Stomach smooth muscle (tissue), 2 donors: ENCODE data around the gene IQCK.

Experiments used
- H3K27ac ChIP-seq: one replicate; pipeline ENCODE4 v1.7.0; 2013; ENCODE audit warnings: mild to moderate bottlenecking, low read length, inconsistent platforms
- H3K27me3 ChIP-seq, 2 donors: one replicate each; pipeline ENCODE4 v1.7.0; 2013; ENCODE audit warnings: low read length in 2 of 2; ENCODE audit not compliant: insufficient read depth in 2 of 2, control insufficient read depth in 1 of 2
- H3K36me3 ChIP-seq, 2 donors: one replicate each; pipeline ENCODE4 v1.7.0; 2013; ENCODE audit warnings: low read length in 2 of 2; ENCODE audit not compliant: control insufficient read depth in 2 of 2, insufficient read depth in 2 of 2
- H3K4me1 ChIP-seq: one replicate; pipeline ENCODE4 v1.7.0; 2013; ENCODE audit warnings: low read length; ENCODE audit not compliant: control insufficient read depth, insufficient read depth
- H3K4me3 ChIP-seq, 2 donors: one replicate each; pipeline ENCODE4 v1.7.0; 2013; ENCODE audit warnings: low read length in 2 of 2
- H3K9ac ChIP-seq, 2 donors: one replicate each; pipeline ENCODE4 v1.7.0; 2013; ENCODE audit warnings: low read length in 2 of 2, mild to moderate bottlenecking in 1 of 2
- H3K9me3 ChIP-seq, 2 donors: one replicate each; pipeline ENCODE4 v1.7.0; 2013; ENCODE audit warnings: low read length in 2 of 2; ENCODE audit not compliant: control insufficient read depth in 2 of 2
- donor health status: healthy.
- donor health status: Pancreatic carcinoma.

The IQCK gene

DNA sequence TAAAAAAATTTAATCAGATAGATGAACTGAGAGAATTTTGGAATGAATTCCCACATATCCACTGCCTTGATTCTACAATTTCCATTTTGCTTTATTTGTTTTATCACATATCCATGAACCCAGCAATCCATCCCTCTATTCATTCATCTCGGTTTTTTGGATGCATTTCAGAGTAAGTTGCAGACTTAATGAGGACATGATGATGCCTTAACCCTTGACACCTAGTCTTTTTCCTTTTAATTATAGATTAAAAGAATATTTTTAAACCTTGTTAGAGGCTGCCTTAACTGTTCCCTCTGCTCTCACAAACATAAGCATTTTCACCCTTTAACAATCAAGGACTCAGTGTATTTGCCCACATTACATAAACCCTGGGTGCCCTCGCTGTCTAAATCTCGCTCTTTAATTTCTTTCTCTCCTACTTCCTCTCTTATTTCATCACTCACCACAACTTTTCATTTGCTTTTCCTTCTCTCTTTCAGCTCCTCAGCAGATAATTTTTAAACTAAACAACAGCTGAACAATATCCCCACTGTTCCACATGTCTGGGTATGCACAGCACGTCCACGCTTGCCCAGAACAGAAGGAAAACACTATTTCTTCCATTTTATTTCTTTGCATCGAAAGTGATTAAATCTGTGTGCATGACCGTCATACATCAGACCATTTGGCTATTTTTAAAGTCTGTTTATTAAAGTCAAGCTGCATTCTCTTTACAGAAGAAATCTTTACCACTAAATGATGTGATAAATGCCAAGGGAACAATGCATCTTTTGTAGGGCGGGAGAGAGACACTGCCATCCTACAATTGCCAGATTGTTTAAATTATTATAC lies 39.9 kb downstream of the IQCK start:
- Histone ChIP-seq H3K9ac (no peak overlapping the region), H3K4me3 (no peak overlapping the region), H3K27me3 (no peaks in the 10 kb centered on the region), H3K27ac (no peak overlapping the region), H3K4me1 (no peaks in the 10 kb centered on the region), H3K9me3 (no peaks in the 10 kb centered on the region), H3K36me3 (peaks cover 0 to 2% of the 10 kb centered on the region in 2 donors)

DNA sequence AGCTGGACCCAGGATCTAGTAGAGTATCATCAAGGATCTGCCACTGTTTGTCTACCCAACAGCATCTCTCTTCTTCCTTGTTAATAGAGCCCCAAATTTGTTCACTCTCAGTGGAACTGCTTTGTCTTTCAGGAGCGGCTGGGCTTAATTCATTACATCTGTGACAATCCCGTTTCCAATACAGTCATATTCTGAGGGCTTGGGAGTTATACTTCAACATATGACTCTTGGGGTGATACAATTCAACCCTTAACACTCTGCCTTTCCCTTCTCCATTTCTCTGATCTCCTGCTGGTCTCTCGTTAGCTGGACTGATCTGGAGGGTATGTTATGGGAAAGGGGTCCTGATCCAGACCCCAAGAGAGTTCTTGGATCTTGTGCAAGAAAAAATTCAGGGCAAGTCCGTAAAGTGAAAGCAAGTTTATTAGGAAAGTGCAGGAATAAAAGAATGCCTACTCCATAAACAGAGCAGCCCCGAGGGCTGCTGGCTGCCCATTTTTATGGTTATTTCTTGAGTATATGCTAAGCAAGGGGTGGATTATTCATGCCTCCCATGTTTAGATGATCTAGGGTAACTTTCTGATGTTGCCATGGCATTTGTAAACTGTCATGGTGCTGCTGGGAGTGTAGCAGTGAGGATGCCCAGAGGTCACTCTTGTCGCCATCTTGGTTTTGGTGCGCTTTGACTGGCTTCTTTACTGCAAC lies 42.4 kb downstream of the IQCK start:
- Histone ChIP-seq H3K36me3 (no peaks in the 10 kb centered on the region), H3K27ac (no peak overlapping the region), H3K4me3 (no peak overlapping the region), H3K4me1 (no peaks in the 10 kb centered on the region), H3K27me3 (no peaks in the 10 kb centered on the region), H3K9ac (no peak overlapping the region), H3K9me3 (no peaks in the 10 kb centered on the region)

DNA sequence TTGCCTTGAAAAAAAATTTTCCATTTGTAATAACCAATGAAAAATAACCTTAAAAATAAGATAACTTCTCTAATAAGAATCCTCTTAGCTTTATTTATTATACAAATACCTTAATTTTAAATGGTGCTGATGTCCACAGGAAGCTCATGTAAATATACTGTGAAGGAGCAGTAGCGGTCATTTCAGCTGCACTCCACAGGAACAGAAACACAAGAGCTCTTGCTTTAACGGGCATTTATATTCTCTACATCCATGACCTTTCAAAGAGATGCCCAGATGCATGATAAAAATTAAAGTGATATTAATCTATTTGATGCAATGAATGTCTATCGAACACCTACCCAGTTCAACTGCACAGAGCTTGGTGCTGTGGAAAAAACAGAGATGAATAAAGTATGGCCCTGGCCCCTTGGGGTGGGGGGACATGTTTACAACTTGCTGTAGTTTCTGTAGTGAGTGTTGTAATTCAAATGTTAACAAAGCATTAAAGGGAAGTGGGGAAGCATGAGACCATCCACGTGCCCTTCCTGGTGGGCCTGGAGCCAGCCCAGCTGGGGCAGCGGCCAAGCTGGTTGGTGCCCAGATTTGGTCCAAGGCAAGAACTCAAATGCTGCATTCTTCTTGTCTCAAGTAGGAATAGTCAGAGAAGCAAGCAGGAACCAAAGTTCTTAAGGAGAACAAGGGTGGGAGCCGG lies 47.9 kb downstream of the IQCK start:
- Histone ChIP-seq H3K27me3 (no peaks in the 10 kb centered on the region), H3K4me3 (peak overlapping the region in 1 of 2 donors; percentile 22), H3K27ac (no peak overlapping the region), H3K4me1 (no peaks in the 10 kb centered on the region), H3K36me3 (no peaks in the 10 kb centered on the region), H3K9me3 (peaks cover 0 to 4% of the 10 kb centered on the region in 2 donors), H3K9ac (no peak overlapping the region)

DNA sequence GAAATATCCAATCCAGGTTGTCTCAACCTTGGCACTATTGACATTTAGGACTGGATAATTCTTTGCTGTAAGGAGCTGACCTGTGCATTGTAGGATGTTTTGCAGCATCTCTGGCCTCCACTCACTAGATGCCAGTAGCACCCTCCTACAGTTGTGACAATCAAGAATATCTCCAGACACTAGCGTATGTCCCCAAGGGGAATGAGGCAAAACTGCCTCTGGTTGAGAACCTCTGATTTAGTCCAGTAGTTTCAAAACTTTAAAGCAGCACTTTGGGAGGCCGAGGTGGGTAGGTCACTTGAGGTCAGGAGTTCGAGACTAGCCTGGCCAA lies 48.4 kb downstream of the IQCK start:
- no peak overlapping the region for H3K4me3 ChIP-seq
- H3K27me3 ChIP-seq = no peaks in the 10 kb centered on the region
- no peaks in the 10 kb centered on the region for H3K36me3 ChIP-seq
- no peak overlapping the region for H3K9ac ChIP-seq
- peaks cover 0 to 4% of the 10 kb centered on the region in 2 donors for H3K9me3 ChIP-seq
- no peaks in the 10 kb centered on the region for H3K4me1 ChIP-seq
- no peak overlapping the region for H3K27ac ChIP-seq

DNA sequence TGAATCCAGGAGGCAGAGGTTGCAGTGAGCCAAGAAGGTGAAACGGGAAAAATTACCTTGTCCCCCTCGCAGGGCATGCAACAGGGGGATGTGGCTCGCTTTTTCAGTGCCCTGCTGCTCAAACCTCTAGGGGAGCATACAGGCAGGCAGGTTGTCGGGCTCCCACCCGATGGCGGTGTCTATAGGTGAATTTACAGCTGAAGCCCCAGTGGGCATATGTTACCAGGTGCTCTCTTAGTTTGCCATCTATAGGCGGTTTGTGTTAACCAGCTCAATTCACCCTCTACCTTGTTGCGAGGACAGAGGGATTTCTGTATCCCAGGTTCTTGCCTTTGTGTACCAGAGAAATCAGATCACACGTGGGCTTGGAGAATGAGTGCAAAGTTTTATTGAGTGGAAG lies 48.9 kb downstream of the IQCK start:
- Histone ChIP-seq H3K27ac (no peak overlapping the region), H3K9ac (no peak overlapping the region)

DNA sequence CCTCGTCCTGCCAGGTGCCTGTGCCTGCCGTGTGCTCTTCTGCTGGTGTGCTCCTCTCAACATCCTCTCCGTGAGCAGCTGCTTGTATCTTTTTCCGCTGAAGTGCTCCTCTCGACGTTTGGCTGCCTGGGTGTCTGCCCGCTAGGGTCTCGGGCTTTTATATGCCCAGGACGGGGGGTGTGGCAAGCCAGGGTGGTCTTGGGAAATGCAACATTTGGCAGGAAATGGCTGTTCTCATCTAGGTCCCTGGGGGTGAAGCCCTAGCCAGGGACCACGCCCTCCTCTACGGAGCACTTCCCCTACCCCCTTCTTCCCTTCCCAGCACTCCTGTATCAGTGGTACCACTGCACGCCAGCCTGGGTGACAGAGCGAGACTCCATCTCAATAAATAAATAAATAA lies 49.4 kb downstream of the IQCK start:
- Histone ChIP-seq H3K4me3 (no peak overlapping the region), H3K9me3 (peaks cover 0 to 4% of the 10 kb centered on the region in 2 donors), H3K27ac (no peak overlapping the region), H3K4me1 (no peaks in the 10 kb centered on the region), H3K9ac (no peak overlapping the region), H3K27me3 (no peaks in the 10 kb centered on the region), H3K36me3 (no peaks in the 10 kb centered on the region)

More for the DNA sequence above, 48.9 kb downstream of the IQCK start:
- no peaks in the 10 kb centered on the region for H3K4me1 ChIP-seq
- no peak overlapping the region for H3K4me3 ChIP-seq
- no peaks in the 10 kb centered on the region for H3K36me3 ChIP-seq
- peaks cover 0 to 4% of the 10 kb centered on the region in 2 donors for H3K9me3 ChIP-seq
- no peaks in the 10 kb centered on the region for H3K27me3 ChIP-seq

DNA sequence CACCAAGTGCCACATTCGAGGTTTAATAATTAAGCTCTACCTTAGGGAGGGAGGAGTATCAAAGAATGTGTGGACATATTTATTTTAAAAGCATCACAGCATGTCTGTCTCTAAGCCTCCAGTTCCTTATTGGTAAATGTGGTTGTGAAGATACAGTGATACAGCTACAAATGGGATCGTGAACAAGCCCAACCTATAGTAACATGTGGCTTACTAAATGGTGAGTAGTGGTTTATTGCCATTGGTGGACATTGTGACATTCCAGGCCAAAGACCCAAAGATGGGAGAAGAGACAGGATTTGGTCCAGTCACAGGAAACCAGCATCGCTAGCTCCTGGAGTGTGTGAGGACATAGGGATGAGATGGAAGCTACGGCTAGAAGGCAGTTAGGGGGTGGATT lies 51.2 kb downstream of the IQCK start:
- H3K27ac ChIP-seq = no peak overlapping the region
- H3K9me3 ChIP-seq = peaks cover 0 to 4% of the 10 kb centered on the region in 2 donors
- H3K4me1 ChIP-seq = no peaks in the 10 kb centered on the region
- no peaks in the 10 kb centered on the region for H3K27me3 ChIP-seq
- no peak overlapping the region for H3K4me3 ChIP-seq
- H3K9ac ChIP-seq = no peak overlapping the region
- H3K36me3 ChIP-seq = no peaks in the 10 kb centered on the region

DNA sequence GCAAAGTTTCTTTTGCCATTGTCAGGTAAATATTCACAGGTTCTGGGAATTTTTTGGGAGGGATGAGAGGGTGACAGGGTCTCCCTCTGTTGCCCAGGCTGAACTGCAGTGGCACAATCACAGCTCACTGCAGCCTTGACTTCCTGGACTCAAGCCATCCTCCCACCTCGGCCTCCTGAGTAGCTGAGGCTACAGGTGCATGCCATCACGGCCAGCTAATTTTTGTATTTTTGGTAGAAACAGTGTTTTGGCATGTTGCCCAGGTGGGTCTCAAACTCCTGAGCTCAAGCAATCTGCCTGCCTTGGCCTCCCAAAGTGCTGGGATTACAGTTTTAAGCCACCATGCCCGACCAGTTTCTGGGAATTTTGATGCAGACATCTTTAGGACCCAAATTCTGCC lies 53.0 kb downstream of the IQCK start:
- Histone ChIP-seq H3K4me1 (no peaks in the 10 kb centered on the region), H3K9ac (no peak overlapping the region), H3K27ac (no peak overlapping the region), H3K9me3 (peaks cover 0 to 4% of the 10 kb centered on the region in 2 donors), H3K4me3 (no peak overlapping the region), H3K27me3 (no peaks in the 10 kb centered on the region), H3K36me3 (no peaks in the 10 kb centered on the region)

DNA sequence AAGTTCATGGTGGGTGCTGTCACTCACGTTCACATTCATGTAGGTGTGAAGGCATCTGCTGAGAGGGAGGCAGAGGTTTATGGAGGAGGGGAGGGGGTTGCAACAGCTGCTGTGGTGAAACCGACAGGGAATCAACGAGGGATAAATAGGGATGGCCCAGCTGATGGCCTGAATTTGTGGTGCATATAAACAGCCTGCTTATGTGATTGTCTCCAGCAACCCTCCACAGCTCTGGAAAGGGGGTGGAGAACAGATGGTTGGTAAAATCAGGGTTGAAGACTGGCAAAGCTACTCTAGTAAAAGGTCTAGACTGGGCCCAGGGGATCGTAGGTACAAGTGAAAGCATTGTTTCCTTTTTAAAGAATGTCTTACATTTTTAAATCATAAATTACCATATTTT lies 53.7 kb downstream of the IQCK start:
- no peaks in the 10 kb centered on the region for H3K4me1 ChIP-seq
- H3K27ac ChIP-seq = no peak overlapping the region
- no peaks in the 10 kb centered on the region for H3K27me3 ChIP-seq
- no peak overlapping the region for H3K4me3 ChIP-seq
- no peak overlapping the region for H3K9ac ChIP-seq
- peaks cover 0 to 4% of the 10 kb centered on the region in 2 donors for H3K9me3 ChIP-seq
- no peaks in the 10 kb centered on the region for H3K36me3 ChIP-seq

DNA sequence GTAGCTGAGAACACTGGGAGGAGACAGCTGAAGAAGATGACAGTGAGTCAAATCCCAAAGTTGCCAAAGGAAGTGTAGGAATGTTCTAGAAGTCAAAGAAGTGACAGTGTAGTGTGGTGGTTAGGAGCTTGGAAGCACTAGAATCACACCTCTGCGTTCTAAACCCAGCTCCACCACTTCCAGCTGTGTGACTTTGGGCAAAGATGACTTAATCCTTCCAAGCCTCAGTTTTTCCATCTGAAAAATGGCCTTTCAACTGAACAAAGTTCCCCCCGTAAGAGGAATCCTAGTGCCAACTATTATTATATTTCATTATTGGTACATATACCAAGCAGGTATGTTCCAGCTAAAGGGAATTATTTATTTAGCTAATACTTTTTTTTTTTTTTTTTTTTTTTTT lies 56.0 kb downstream of the IQCK start:
- no peaks in the 10 kb centered on the region for H3K27me3 ChIP-seq
- H3K9ac ChIP-seq = no peak overlapping the region
- no peak overlapping the region for H3K27ac ChIP-seq
- H3K36me3 ChIP-seq = no peaks in the 10 kb centered on the region
- peaks cover 0 to 4% of the 10 kb centered on the region in 2 donors for H3K9me3 ChIP-seq
- H3K4me1 ChIP-seq = no peaks in the 10 kb centered on the region
- no peak overlapping the region for H3K4me3 ChIP-seq
